Tibial nerve (tissue), 4 donors: ENCODE results near the gene INTS2. TPM values are rescaled to one million over a fixed set of nuclear protein-coding genes. Genes with fewer than 3 reads are reported as not detected.

Source experiments
- DNase-seq, 2 donors: peaks; one replicate each; pipeline ENCODE4 v3.0.0-alpha.2; 2019; ENCODE audit warnings: low spot score in 2 of 2
- H3K27ac ChIP-seq, 4 donors: fragments of 200-600 bp; sonication (generic) in 3 of 4; one replicate each; pipeline ENCODE4 v1.5.1; 2017 to 2019; ENCODE audit warnings: mild to moderate bottlenecking in 1 of 4
- H3K27me3 ChIP-seq, 2 donors: fragments of 200-600 bp; sonication (generic) in 1 of 2; one replicate each; pipeline versions ENCODE4 v1.5.1 to v1.6.0; 2017 to 2019
- H3K36me3 ChIP-seq, 3 donors: fragments of 200-600 bp; sonication (generic); one replicate each; pipeline ENCODE4 v1.5.1; 2018 to 2019
- H3K4me1 ChIP-seq, 4 donors: fragments of 200-600 bp; sonication (generic) in 3 of 4; one replicate each; pipeline ENCODE4 v1.5.1; 2017 to 2019
- H3K4me3 ChIP-seq, 4 donors: fragments of 200-600 bp; sonication (generic) in 3 of 4; one replicate each; pipeline ENCODE4 v1.5.1; 2017 to 2019; ENCODE audit warnings: mild to moderate bottlenecking in 1 of 4, moderate library complexity in 1 of 4
- H3K9me3 ChIP-seq, 4 donors: fragments of 200-600 bp; sonication (generic) in 3 of 4; one replicate each; pipeline ENCODE4 v1.5.1; 2017 to 2019
- CTCF ChIP-seq, 5 experiments: fragments of 200-600 bp in 3 of 5; fragments of 450-650 bp in 2 of 5; sonication (generic) in 3 of 5; IDR thresholded peaks; one replicate each; pipeline ENCODE4 v1.5.1; 2016 to 2019; ENCODE audit warnings: antibody characterized with exemption in 5 of 5, mild to moderate bottlenecking in 3 of 5, moderate library complexity in 2 of 5
- EP300 ChIP-seq, 2 donors: sonication (generic); formaldehyde crosslinking; IDR thresholded peaks; one replicate each; pipeline ENCODE4 v1.6.1; 2017; ENCODE audit warnings: antibody characterized with exemption in 2 of 2, mild to moderate bottlenecking in 1 of 2
- POLR2A ChIP-seq, 2 donors: fragments of 450-650 bp; IDR thresholded peaks; one replicate each; pipeline ENCODE4 v1.6.1; 2017; ENCODE audit warnings: antibody characterized with exemption in 2 of 2, mild to moderate bottlenecking in 2 of 2, moderate library complexity in 2 of 2
- WGBS, 2 donors: methylation state at CpG; one replicate each; pipeline ENCODE4 v1.1.5; 2018; 5-methylcytosine and 5-hydroxymethylcytosine counted together
- small RNA-seq: library from RNA; depleted of rRNA; stranded (forward); fragments of <200 nt; gene quantifications from one replicate; pipeline ENCODE3, GENCODE V24; 2016
- total RNA-seq, 4 donors: library from RNA; depleted of rRNA; stranded (reverse); fragments of >200 nt; gene quantifications; one replicate each; pipeline ENCODE4 v1.1.0, GENCODE V29; 2016

INTS2 gene
- total RNA-seq, 4 donors from 2014 or later = 10.0 to 15.5 (median 13.0) TPM

- peaks cover 0 to 4% (median 0%) of the 10 kb centered on the region in 4 donors for H3K9me3 ChIP-seq
- no peaks in the 10 kb centered on the region for H3K4me1 ChIP-seq
- H3K27ac ChIP-seq = no peak overlapping the region
- H3K36me3 ChIP-seq = no peaks in the 10 kb centered on the region
- 97% methylated on average over 3 of the region's 3 CpGs for WGBS, 2 donors
- H3K27me3 ChIP-seq = no peaks in the 10 kb centered on the region
- no peak for TF ChIP-seq CTCF (IDR thresholded peaks at IDR 0.05)
- TF ChIP-seq EP300 (IDR thresholded peaks at IDR 0.05) = no peak
- TF ChIP-seq POLR2A (IDR thresholded peaks at IDR 0.05) = no peak
- H3K4me3 ChIP-seq = no peak overlapping the region
- no peak for DNase-seq
Measured at GRCh38 chr17:61817452-61817851, 110.3 kb downstream of the INTS2 start.

- TF ChIP-seq POLR2A (IDR thresholded peaks at IDR 0.05) (no peak), CTCF (IDR thresholded peaks at IDR 0.05) (no peak), EP300 (IDR thresholded peaks at IDR 0.05) (no peak)
- H3K4me1 ChIP-seq = no peaks in the 10 kb centered on the region
- 65 to 67% methylated on average over 4 of the region's 4 CpGs for WGBS, 2 donors
Measured at GRCh38 chr17:61816538-61816937, 111.2 kb downstream of the INTS2 start.

GRCh38 chr17:61815863-61816503 is 111.8 kb downstream of the INTS2 start:
- 60 to 65% methylated on average over 5 of the region's 5 CpGs for WGBS, 2 donors
- Histone ChIP-seq H3K27ac (no peak overlapping the region), H3K4me1 (no peaks in the 10 kb centered on the region), H3K36me3 (no peaks in the 10 kb centered on the region), H3K4me3 (no peak overlapping the region), H3K27me3 (no peaks in the 10 kb centered on the region), H3K9me3 (peaks cover 0 to 3% (median 0%) of the 10 kb centered on the region in 4 donors)
- TF ChIP-seq EP300 (IDR thresholded peaks at IDR 0.05) = no peak
- TF ChIP-seq CTCF (IDR thresholded peaks at IDR 0.05) = no peak
- TF ChIP-seq POLR2A (IDR thresholded peaks at IDR 0.05) = no peak
- DNase-seq = no peak

More at GRCh38 chr17:61816538-61816937, 111.2 kb downstream of the INTS2 start:
- DNase-seq = no peak
- Histone ChIP-seq H3K36me3 (no peaks in the 10 kb centered on the region), H3K27ac (no peak overlapping the region), H3K9me3 (peaks cover 0 to 4% (median 0%) of the 10 kb centered on the region in 4 donors), H3K27me3 (no peaks in the 10 kb centered on the region), H3K4me3 (no peak overlapping the region)

Small RNA genes within 50 kb of the gene (small RNA-seq; reads per million reads assigned to genes)
- not detected for gene RF00019

Other genes starting within 250 kb of the INTS2 start
- 1 to 10 TPM in 2 of 4 donors, under 1 TPM in 2; 0.42 to 3.9 (median 0.89) TPM for gene BRIP1, start 64.5 kb downstream of the INTS2 start, total RNA-seq
- gene MED13, start 137.3 kb upstream of the INTS2 start, total RNA-seq = 100 to 1,000 TPM in 2 of 4 donors, 10 to 100 TPM in 2; 62.4 to 166 (median 111) TPM